GM21381 (cell line): ENCODE measurements around the gene ALAD.
A peak's percentile ranks its signal among the peaks of the same experiment; 100 is the strongest.

ENCODE experiments used
- ATAC-seq: cut with Tn5 transposase; IDR thresholded peaks from one replicate; pipeline ENCODE4 v1.9.1; 2021; ENCODE audit warnings: mild to moderate bottlenecking, moderate library complexity; ENCODE audit not compliant: unreplicated experiment

ALAD gene

GRCh38 chr9:113350107-113350661, 50.9 kb downstream of the ALAD start:
- ATAC-seq: peak; percentile 15

- peak; percentile 43 for ATAC-seq
Measured at GRCh38 chr9:113349445-113350094, 51.5 kb downstream of the ALAD start, which contains the start of gene BSPRY. Gene BSPRY (plus strand): TSS chr9:113349541. CDS start chr9:113349580, 39 bp downstream.

- no peak for ATAC-seq
Measured at GRCh38 chr9:113349066-113349444, 52.0 kb downstream of the ALAD start.

GRCh38 chr9:113348437-113348836, 52.6 kb downstream of the ALAD start:
- no peak for ATAC-seq

GRCh38 chr9:113345671-113346070, 55.4 kb downstream of the ALAD start:
- no peak for ATAC-seq

GRCh38 chr9:113345190-113345589, 55.9 kb downstream of the ALAD start:
- no peak for ATAC-seq

- no peak for ATAC-seq
Measured at GRCh38 chr9:113343732-113344231, 57.3 kb downstream of the ALAD start.

- no peak for ATAC-seq
Measured at GRCh38 chr9:113341712-113342410, 59.2 kb downstream of the ALAD start.

- ATAC-seq: peak; percentile 99
Measured at GRCh38 chr9:113340011-113340699, 60.9 kb downstream of the ALAD start, which contains the start of gene WDR31. Gene WDR31 (minus strand): TSS chr9:113340275. CDS start chr9:113332022, 8,253 bp downstream.

- no peak for ATAC-seq
Measured at GRCh38 chr9:113337714-113338113, 63.4 kb downstream of the ALAD start.
